ENCODE data around the gene SH3BP2. TPM values are rescaled to one million over a fixed set of nuclear protein-coding genes. Genes with fewer than 3 reads are reported as not detected.

SH3BP2 gene
- polyA plus RNA-seq, 4 donors: 30.8 to 37.9 (median 34.7) TPM

GRCh38 chr4:2848449-2848848 is 55.6 kb downstream of the SH3BP2 start:
- DNase-seq (ENCODE audit: low read depth in 4 of 4, low spot score in 3 of 4): no peak

GRCh38 chr4:2849267-2850152 is 56.6 kb downstream of the SH3BP2 start:
- DNase-seq (ENCODE audit: low read depth in 4 of 4, low spot score in 3 of 4): no peak

- no peak for DNase-seq (ENCODE audit: low read depth in 4 of 4, low spot score in 3 of 4)
Measured at GRCh38 chr4:2850966-2851798, 58.3 kb downstream of the SH3BP2 start.

- no peak for DNase-seq (ENCODE audit: low read depth in 4 of 4, low spot score in 3 of 4)
Measured at GRCh38 chr4:2852481-2852921, 59.6 kb downstream of the SH3BP2 start.

GRCh38 chr4:2855584-2855983 is 62.7 kb downstream of the SH3BP2 start:
- no peak for DNase-seq (ENCODE audit: low read depth in 4 of 4, low spot score in 3 of 4)

- DNase-seq (ENCODE audit: low read depth in 4 of 4, low spot score in 3 of 4): no peak
Measured at GRCh38 chr4:2856266-2856665, 63.4 kb downstream of the SH3BP2 start.

- DNase-seq (ENCODE audit: low read depth in 4 of 4, low spot score in 3 of 4): no peak
Measured at GRCh38 chr4:2857349-2857927, 64.6 kb downstream of the SH3BP2 start.

- DNase-seq (ENCODE audit: low read depth in 4 of 4, low spot score in 3 of 4): no peak
Measured at GRCh38 chr4:2858451-2859217, 65.7 kb downstream of the SH3BP2 start.

GRCh38 chr4:2859514-2859913 is 66.6 kb downstream of the SH3BP2 start:
- no peak for DNase-seq (ENCODE audit: low read depth in 4 of 4, low spot score in 3 of 4)

- DNase-seq (ENCODE audit: low read depth in 4 of 4, low spot score in 3 of 4): no peak
Measured at GRCh38 chr4:2860391-2861348, 67.8 kb downstream of the SH3BP2 start.

- no peak for DNase-seq (ENCODE audit: low read depth in 4 of 4, low spot score in 3 of 4)
Measured at GRCh38 chr4:2861631-2862436, 68.9 kb downstream of the SH3BP2 start.

GRCh38 chr4:2862528-2862927 is 69.6 kb downstream of the SH3BP2 start:
- no peak for DNase-seq (ENCODE audit: low read depth in 4 of 4, low spot score in 3 of 4)

- DNase-seq (ENCODE audit: low read depth in 4 of 4, low spot score in 3 of 4): no peak
Measured at GRCh38 chr4:2863649-2864048, 70.8 kb downstream of the SH3BP2 start.

GRCh38 chr4:2865196-2865780 is 72.4 kb downstream of the SH3BP2 start:
- DNase-seq (ENCODE audit: low read depth in 4 of 4, low spot score in 3 of 4): no peak

- no peak for DNase-seq (ENCODE audit: low read depth in 4 of 4, low spot score in 3 of 4)
Measured at GRCh38 chr4:2866160-2866861, 73.4 kb downstream of the SH3BP2 start.

- no peak for DNase-seq (ENCODE audit: low read depth in 4 of 4, low spot score in 3 of 4)
Measured at GRCh38 chr4:2866891-2867290, 74.0 kb downstream of the SH3BP2 start.

- DNase-seq (ENCODE audit: low read depth in 4 of 4, low spot score in 3 of 4): no peak
Measured at GRCh38 chr4:2867758-2868491, 75.0 kb downstream of the SH3BP2 start.

Data from right renal pelvis (tissue), 4 donors.